Activated CD4-positive, alpha-beta T cell treated with anti-CD3 and anti-CD28 coated beads for 1 hour (primary cell): Measurements from ENCODE around the gene YIPF2.
"Not testable (repeated sequence)": the region's sequence is repeated elsewhere in the genome, so short reads cannot be mapped to it uniquely, and the experiment has no call there.

Source experiments
- DNase-seq: peaks from one replicate; pipeline ENCODE4 v3.0.0-alpha.2; 2020

The YIPF2 gene

DNA sequence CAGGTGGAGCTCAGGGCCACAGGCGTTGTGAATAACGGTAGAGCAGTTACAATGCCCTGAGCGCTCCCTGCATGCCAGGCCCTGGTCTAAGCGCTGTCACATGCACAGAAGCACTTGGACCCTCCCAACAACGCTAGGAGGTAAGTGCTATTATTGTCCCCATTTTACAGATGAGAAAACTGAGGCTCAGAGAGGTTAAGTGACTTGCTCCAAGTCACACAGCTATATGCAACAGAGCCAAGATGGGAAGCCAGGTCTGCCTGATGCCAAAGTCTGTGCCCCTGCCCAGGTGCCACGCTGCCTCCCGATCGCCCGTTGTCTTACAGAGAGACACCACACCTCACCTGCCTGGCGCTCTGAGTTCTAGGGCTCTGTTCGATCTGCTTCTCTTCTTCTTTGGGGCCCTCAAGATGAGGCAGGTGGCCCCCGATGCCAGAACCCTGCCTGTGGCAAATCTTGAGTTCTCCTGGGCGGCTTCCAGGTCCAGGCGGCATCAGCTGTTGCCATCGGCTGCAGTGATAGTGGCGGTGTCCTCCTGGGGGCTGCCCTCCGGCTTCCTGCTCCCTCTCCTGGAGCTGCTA, 20.0 kb downstream of the YIPF2 start:
- no peak for DNase-seq

DNA sequence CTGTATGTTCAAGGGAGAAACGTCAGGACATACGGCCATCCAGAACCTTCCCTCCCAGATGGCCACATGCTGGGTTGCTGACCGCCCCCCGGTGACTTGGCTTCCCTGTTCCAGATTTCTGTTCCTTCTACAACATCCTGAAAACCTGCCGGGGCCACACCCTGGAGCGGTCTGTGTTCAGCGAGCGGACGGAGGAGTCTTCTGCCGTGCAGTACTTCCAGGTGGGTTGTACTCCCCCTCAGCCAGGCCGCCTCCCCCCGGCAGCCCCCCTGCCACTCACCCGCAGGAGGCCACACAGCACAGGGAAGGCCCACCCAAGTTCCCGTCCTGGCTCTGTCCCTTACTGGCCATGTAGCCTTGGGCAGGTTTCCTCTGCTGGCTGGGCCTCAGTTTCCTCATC, 20.5 kb downstream of the YIPF2 start:
- DNase-seq: no peak

DNA sequence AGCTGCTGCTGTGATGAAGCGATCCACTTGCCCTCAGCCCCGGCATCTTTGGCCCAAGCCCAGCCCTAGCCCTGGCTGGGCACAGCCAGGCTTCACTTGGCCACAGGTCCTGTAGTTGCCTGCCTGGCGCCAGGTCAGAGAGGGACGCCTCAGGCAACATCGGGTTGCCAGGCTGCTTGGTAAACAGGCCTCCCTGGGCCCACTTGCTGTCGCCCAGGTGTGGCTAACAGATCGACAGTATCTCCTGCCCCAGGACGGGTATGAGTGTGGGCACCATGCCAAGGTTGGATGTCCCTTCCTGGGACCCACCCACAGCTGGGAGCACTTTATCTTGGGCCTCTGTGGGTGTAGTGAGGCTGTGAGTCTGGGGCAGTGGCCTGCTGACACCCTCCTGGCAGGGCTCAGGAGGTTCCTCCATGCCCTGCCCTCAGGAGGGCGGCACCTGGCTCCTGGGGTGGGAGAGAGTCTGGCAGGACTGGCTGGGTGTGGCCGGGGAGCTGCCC, 29.2 kb downstream of the YIPF2 start:
- DNase-seq: no peak

DNA sequence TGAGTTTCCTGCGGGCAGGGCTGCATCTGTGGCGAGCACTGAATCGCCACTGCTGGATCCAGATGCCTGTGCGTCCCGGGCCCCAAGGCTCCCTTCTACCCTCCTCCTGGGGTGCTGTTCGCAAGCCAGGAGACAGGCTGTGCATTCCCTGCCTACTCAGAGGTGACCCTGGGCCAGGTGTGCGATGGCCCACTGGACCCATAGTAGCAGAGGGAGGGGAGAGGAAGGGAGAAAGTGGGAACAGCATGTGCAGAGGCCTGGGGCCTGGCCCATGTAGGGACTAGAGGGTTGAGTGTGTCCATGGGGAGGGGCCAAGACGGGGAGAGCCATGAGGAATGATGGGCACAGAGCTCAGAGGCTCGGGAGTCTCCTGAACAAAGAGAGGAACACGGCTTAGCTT, 29.8 kb downstream of the YIPF2 start:
- no peak for DNase-seq

DNA sequence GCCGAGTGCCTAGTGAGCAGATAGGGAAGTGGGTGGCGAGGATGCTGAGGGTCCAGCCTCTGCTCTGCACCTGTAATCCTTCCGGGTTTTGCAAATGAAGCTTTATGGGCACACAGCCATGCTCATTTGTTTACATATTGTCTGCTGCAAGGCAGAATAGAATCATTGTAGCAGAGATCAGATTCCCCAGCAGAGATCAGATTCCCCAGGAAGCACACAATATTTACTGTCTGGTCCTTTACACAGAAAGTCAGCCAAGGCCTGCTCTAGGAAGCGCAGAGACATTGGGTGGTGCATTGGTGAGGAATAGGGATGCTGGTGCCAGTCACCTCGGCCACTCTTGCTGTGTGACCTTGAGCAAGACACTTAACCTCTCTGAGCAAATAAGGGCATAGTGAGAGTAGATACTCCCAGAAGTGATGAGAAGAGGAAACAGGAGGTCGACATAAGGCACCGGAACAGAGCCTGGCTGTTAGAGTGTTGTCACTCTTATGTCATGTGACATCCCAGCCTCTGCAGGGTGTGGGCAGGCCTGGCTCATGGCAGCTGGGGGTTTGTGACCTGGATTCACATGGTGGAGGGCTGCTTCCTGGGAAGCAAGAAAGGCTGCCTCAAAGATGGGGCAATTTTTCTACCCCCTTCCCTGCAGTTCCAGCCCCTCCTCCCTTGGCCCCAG, 31.4 kb downstream of the YIPF2 start:
- no peak for DNase-seq

DNA sequence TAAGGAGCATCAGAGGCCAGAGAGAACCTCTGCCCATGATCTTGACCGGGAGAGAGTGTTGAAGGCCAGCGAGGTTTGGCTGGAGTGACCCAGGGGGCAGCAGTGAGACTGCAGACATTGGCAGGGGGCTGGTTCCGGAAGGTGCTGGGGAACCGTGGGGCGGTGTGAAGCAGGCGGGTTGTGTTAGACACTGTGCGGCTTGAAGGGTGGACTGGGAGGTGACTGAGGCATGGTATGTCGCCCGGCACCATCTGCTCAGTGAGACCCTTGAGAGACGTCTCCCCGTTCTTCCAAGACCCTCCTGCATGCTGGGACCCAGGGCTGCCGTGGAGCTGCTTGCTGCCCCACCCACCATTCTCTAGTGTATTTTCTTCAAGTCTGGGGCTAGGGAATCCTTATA, 32.5 kb downstream of the YIPF2 start:
- no peak for DNase-seq

DNA sequence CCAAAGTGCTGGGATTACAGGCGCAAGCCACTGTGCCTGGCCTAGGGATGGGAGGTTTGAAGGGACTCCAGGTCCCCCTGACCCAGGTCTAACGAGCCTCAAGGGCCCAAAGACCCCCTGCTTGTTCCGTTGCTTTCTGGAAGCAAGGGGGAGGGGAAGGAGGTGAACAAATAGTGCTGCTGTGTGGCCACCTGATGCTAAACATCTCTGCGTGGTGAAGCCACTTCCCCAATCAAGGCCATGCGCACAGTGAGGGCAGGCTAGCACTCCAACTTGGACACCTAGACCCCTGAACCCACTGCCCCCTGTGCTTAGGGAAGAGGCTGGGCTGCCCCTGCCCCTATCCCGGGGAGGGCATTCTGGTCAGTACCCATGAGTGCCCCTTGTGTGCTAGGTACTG, 33.1 kb downstream of the YIPF2 start:
- DNase-seq: no peak

DNA sequence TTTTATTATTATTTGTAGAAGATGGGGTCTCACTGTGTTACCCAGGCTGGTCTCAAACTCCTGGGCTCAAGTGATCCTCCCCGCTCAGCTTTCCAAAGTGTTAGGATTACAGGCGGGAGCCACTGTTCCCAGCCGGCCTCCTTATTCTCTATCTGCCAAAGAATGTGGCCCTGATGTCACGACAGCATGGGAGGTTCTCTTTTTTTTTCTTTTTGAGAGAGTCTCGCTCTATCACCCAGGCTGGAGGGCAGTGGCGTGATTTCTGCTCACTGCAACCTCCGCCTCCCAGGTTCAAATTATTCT, 33.6 kb downstream of the YIPF2 start:
- DNase-seq: no peak

DNA sequence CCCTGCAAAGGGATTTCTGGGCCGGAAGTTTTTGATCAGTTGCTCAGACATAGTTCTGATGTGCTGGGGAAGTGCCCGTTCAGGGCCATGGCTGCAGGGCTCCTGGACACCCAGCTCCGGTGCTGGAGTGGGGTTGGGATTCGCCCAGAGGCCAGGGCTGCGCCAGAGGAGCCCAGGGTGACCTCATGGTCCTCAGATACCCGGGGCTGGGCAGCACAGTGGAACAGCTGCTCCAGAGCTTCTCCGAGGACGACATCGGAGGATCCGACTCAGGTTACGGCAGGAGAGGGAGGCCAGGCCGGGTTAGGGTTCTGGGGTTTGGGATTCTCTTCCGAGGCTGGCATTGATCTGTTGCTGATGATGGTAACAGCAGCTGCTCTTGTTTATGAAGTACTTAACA, 36.2 kb downstream of the YIPF2 start:
- no peak for DNase-seq

DNA sequence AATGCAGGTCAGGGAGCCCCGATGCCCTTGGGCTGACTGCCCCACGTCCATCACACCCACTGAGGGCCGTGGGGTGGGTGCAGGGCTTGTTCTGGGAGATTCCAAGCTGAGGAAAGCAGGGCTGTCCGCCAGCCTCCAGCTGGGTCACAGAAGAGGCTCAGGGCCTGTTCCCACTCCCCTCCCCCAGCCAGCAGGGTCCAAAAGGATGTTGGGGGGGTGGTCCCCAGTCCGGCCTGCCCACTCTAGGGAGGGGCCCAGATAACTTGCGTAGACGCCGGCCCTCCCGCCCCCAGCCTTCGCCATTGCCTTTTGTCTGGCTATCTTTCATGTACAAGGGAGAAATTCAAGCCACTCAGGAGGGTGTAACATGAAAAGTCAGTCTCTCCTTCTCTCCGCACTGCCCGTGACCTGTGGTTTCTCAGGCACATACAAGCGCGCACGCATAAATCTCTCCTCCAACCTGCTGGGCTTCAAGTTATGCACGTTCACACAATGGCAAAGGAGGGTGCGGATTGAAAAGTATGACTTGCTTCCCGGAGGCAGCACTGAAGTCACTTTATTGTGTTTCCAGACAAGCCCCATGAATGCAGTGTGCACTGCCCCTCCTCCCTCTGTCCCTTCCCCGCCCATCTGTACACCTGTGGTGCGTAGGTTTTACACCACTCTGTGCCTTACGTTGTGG, 36.9 kb downstream of the YIPF2 start:
- DNase-seq: no peak

DNA sequence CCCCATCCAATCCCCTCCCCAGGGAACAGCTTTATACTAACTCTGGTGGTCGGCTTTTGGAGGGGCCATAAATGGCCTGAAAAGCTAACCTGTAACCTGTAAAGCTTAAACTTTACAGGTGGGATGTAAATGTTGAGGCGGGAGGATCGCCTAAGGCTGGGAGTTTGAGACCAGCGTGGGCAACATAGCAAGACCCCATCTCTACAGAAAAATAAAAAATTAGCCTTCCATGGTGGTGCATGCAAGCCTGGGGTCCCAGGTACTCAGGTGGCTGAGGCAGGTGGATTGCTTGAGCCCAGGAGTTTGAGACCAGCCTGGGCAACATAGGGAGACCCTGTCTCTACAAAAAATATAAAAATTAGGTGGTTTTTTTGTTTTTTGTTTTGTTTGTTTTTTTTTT, 38.6 kb downstream of the YIPF2 start:
- no peak for DNase-seq

DNA sequence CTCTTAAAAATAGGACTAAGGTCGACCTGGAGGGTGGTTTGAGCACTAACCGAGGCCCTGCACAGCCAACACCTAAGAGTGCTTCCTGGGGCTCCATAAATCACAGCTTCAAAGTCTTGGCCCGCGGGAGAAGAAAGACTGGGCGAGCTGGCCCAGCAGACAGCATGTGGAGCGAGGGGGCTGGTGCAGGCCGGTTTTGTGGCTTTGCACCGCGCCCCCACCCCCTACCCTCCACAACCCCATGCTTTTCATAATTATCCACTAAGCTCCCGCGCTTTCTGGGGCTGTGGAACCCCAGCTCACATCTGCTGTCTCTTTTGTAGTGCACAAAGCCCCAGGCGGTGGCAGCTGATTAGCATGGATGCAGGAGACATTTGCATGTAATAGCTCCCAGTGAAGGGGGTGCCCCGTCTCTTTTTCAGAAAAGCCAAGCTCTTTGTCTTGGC, 40.0 kb downstream of the YIPF2 start:
- DNase-seq: no peak

DNA sequence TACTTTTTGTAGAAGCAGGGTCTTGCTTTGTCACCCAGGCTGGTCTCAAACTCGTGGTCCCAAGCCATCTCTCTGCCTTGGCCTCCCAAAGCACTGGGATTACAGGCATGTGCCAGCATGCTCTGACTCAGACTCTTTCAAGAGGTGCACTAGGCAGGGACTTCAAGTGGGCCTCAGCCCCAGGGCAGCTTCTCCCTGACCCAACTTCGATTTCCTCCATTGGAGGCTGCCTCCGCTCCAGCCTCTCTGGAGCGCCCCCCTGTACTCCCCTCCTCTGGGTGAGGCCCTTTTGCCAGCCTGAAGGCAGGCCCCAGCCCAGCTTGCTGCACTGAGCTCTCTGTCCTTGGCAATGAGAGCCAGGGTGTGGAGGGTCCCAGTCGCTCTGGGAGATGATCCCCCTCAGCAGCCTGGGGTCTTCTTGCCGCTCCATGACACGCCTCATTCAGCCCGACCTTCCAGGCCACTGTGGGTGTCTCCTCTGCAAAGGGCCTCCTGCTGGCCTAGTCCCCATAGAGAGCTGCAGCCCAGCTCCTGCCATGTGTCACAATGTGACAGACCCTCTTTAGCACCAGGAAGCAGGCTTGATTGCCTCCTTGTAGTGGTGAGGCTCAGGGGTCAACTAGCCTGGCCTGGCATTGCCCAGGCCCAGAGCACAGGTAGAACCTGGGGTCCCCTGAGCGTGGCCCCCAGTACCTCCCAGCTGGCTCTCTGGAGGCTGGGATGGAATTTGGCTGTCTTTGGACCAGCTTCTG, 40.6 kb downstream of the YIPF2 start:
- DNase-seq: no peak

DNA sequence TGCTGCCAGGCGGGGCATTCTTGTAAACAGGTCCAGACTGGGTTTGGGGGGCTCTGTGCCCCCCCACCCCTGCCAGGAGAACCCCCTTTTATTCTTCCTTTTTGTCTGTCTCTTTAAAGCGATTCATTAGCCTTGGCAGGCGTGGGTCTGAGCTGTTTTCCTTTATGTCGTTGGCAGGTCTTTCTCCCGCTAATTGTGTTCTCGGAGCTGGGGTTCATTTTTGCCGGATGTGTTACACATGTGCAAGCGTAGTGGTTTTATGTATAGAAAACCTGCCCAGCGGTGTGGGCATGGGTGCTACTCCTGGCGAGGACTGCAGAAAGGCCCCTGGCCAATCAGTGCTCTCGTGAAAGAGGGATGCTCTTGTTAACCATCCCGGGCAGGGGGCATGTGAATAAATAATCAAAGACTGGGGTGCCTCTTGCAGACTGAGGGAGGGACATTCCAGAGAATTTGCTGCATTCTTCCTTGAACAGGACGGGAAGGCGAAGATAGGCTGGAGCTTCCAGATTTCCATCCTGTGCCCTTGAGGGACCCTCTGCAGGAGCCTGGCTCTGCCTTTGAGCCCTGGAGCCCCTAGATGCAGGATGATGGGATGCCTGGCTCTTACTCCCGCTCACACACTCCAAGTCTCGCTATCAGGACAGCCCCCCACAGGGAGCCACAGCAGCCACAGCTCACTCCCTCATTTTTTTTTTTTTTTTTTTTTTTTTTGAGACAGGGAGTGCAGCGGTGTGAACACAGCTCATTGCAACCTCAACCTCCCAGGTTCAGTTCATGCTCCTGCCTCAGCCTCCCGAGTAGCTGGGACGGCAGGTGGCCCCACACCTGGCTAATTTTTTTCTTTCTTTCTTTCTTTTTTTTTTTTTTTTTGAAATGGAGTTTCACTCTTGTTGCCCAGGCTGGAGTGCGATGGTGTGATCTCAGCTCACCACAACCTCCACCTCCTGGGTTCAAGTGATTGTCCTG, 43.0 kb downstream of the YIPF2 start:
- no peak for DNase-seq

DNA sequence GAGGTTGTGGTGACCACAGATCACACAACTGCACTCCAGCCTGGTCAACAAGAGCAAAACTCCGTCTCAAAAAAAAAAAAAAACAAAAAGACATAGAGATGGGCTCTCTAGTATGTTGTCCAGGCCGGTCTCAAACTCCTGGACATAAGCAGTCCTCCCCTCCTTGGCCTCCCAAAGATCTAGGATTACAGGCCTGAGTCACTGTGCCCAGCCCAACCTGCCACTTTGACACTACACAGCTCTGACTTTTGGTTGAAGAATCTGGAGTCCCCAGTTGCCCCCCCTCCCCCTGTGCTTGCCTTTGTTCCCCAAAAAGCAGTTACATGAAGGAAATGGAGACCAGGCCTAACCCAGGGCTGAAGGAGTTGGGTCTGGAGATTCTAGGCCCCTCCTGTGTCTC, 44.2 kb downstream of the YIPF2 start:
- DNase-seq: no peak

DNA sequence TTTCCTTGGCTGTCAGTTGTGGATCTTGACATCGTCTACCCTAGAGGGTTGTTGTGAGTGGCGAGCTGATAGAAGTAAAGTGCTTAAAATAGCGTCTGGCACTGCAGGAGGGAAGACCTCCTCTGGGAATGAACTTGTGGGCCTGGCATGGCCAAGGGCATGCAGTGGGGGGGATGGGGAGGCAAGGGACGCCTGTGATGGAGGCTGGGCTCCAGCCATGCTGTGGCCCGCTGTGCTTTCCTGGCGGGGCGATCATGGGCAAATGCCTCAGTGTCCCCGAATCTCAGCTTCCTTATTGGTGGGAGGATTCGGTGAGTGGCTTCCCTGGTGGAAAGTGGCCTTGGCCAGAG, 46.4 kb downstream of the YIPF2 start:
- no peak for DNase-seq

DNA sequence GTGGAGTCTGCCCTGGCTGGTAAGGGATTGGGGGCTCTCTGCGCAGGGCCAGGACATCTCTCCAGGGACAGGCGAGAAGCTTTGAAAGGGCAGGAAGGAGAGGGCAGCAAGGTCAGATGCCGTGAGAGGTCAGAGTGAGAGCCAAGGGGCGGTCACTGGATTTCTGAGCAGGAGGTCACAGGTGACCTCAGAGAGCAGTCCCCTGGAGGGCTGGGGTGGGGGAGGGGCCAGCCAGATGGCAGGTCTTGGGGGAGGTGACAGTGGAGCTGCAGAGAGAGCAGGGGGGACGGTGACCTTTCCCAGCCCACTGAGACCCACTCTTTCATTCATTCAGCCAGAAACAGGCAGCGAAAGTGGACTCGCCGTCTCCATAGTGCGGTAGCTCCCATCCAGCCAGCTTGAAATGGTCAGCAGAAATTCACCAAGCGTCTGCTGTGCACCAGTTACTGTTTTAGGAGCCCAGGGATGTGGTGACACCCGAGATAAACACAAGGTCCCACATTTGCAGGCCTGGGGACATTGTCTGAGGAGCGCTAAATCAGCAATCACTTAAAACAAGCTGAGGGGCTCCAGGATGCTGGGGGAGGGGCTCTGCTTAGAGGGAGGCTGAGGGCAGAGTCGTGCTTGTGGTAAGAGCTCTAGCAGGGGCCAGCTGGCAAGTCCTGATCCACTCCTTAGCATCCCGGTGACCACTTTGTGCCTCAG, 46.9 kb downstream of the YIPF2 start:
- DNase-seq: no peak

DNA sequence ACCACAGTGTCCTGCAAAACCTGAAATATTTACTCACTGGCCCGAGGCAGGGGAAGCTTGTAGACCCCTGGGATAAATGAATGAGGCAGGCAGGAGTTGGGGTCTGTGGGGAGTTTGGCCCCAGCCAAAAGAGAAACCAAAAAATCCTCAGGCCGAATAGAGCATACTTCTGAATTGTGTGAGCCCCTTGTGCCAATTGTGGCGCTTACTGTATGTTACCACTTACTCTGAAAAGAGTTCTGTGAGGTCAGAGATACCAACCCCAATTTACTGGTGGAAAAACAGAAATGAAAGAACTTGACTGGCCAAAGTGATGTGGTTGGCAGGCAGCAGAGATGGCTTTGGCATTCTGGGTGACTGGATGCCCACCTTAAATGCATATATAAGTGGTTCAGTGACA, 50.2 kb downstream of the YIPF2 start:
- DNase-seq: no peak

DNA sequence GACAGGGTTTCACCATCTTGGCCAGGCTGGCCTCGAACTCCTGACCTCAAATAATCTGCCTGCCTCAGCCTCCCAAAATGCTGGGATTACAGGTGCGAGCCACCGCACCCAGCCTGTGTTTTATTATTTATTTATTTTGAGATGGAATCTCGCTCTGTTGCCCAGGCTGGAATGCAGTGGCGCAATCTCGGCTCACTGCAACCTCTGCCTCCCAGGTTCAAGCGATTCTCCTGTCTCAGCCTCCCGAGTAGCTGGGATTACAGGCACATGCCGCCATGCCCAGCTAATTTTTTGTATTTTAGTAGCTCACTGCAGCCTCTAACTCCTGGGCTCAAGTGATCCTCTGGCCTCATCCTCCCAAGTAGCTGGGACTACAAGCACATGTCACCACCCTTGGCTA, 50.8 kb downstream of the YIPF2 start:
- DNase-seq: not testable (repeated sequence)

DNA sequence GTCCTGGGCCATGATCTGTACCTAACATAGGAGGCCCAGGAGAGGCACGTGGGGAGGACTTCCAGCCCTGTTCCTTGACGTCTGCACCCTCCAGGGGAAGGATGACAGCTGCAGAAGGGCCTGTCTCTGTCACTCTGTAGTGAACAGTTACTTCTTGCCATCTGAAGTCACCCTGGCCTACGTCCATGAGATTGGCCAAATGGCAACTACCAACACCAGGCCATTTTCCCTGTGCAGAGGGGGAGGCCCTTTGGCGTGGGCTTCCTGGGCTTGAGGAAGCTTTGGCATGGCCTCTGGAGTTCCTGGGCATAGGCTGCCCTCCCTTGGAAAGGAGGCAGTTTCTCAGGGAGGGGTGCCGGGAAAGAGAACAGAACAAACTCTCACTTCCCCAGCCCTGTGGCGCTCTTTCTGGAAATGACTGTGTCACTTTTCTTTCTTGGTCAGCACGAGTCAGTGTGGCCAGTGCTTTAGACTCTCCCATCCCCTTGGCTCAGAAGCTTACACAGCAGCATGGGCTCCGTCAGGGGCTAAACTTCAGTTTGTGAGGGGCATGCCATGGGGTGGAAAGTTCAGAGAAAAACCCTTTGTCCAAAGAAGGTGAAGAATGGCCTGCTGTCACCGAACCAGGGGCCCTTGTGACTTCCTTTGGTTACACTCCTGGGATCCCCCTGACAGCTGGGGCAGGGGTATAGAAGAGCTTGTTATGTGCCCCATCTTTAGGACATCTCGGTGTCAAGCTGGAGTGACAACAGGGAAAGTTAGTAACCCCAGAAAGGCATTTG, 51.8 kb downstream of the YIPF2 start:
- DNase-seq: no peak

DNA sequence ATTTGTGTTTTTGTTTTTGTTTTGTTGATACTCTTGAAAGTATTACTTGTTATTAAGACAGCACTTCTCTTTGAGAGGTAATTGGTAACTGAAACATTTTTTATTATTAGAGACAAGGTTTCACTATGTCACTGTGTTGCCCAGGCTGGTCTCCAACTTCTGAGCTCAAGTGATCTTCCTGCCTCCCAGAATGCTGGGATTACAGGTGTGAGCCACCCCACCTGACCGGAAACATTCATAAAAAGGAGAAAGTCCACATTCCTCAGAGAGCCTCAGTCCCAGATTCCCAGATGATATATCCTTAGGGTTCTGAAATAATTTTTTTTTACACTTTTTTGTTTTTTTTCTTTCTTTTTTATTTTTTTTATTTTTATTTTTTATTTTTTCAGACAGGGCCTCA, 54.4 kb downstream of the YIPF2 start:
- no peak for DNase-seq
